Bronchus fibroblast of lung (primary cell): Measurements from ENCODE around the gene C18orf54. TPM values are rescaled to one million over a fixed set of nuclear protein-coding genes. Genes with fewer than 3 reads are reported as not detected.

Source experiments
- total RNA-seq: library from RNA; depleted of rRNA; stranded (reverse); fragments of >200 nt; gene quantifications from 2 replicates; pipeline ENCODE4 v1.2.3, GENCODE V29; 2015

The C18orf54 gene
- total RNA-seq: 3.7 and 4.5 TPM in 2 replicates

DNA sequence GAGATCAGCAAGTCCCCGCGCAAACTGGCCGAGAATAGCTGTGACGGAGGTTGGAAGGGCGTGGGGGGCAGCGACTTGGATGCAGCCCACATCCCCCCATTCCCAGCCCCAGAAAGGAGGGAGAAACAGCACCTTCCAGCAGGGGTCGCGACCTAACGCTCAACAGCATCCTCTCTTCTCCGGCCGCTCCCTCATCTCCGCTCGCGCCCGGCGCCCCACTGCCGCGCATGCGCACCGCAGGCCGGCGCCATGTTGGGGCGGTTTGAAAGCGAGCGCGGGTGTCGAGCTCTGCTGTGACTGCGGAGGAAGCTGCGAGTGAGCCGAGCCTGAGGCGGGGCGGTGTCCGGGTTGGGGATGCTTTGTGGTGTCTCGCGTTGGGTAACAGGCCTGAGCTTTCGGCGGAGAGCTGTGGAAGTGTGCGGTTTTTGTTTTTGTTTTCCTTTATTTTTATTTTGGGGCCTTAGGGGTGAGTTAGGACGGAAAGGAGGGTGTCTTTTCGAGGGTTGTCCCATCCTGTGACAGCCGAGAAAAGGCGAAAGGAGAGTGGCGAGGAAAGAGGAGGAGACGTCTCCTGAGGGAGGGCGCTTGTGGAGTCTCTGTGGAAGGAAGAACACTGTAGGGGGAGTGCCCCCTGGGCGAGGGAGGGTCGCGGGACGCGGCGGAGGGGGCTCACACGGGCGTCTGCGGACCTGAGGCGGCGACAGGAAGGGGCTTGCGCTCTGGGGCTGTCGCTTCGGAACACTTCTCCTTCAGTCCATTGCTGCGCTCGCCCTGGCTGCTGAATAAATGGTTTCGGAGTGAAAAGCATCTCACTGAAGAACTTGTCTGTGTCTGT, at the start of gene C18orf54, which contains the start of gene STARD6:
C18orf54 (plus strand) TSS at position 247 of the 835 bp plus-strand sequence. CDS start 2,667 bp downstream, outside the sequence.
STARD6 (minus strand) TSS at position 199 of the 835 bp plus-strand sequence. CDS start 3,285 bp downstream, outside the sequence.

Other genes with a start within 250 kb of the C18orf54 start
- gene MBD2, start 133.2 kb upstream of the C18orf54 start, total RNA-seq: 14.1 and 15.0 TPM in 2 replicates
- gene POLI, start 88.4 kb upstream of the C18orf54 start, total RNA-seq: 8.2 and 8.6 TPM in 2 replicates
- gene STARD6, start within 50 bp of the C18orf54 start, total RNA-seq: 0.15 and 0.34 TPM in 2 replicates
- not detected in 2 replicates for gene DYNAP, start 233.3 kb downstream of the C18orf54 start, total RNA-seq